ENCODE data around the gene KLK8. TPM values are rescaled to one million over a fixed set of nuclear protein-coding genes. Genes with fewer than 3 reads are reported as not detected.
"Not testable (repeated sequence)": the region's sequence is repeated elsewhere in the genome, so short reads cannot be mapped to it uniquely, and the experiment has no call there.

KLK8 gene
- total RNA-seq, 1 donor from 2014 or later: not detected

- DNase-seq: no peak
Measured at GRCh38 chr19:50981587-50982146, 19.7 kb downstream of the KLK8 start.

- DNase-seq: no peak
Measured at GRCh38 chr19:50980208-50980607, 21.2 kb downstream of the KLK8 start.

GRCh38 chr19:50979758-50980157 is 21.6 kb downstream of the KLK8 start:
- DNase-seq: no peak

GRCh38 chr19:50978772-50979390 is 22.5 kb downstream of the KLK8 start:
- no peak for DNase-seq

- DNase-seq: no peak
Measured at GRCh38 chr19:50977626-50978025, 23.8 kb downstream of the KLK8 start.

- DNase-seq: no peak
Measured at GRCh38 chr19:50975766-50976165, 25.6 kb downstream of the KLK8 start.

GRCh38 chr19:50974702-50975556 is 26.5 kb downstream of the KLK8 start:
- DNase-seq: no peak

- DNase-seq: no peak
Measured at GRCh38 chr19:50972795-50973376, 28.5 kb downstream of the KLK8 start.

GRCh38 chr19:50969810-50970209 is 31.6 kb downstream of the KLK8 start:
- not testable (repeated sequence) for DNase-seq

GRCh38 chr19:50969413-50969760 is 32.0 kb downstream of the KLK8 start, which contains the start of gene KLK6:
KLK6 (minus strand) TSS chr19:50969591; CDS start chr19:50968104, 1,487 bp downstream.
- DNase-seq: no peak

- DNase-seq: no peak
Measured at GRCh38 chr19:50968716-50969412, 32.5 kb downstream of the KLK8 start.

- no peak for DNase-seq
Measured at GRCh38 chr19:50967929-50968715, 33.3 kb downstream of the KLK8 start.

GRCh38 chr19:50964266-50964665 is 37.1 kb downstream of the KLK8 start:
- DNase-seq: no peak

- no peak for DNase-seq
Measured at GRCh38 chr19:50963381-50963780, 38.0 kb downstream of the KLK8 start.

GRCh38 chr19:50962245-50962644 is 39.2 kb downstream of the KLK8 start:
- no peak for DNase-seq

- no peak for DNase-seq
Measured at GRCh38 chr19:50959731-50960500, 41.5 kb downstream of the KLK8 start.

- DNase-seq: no peak
Measured at GRCh38 chr19:50957587-50957986, 43.8 kb downstream of the KLK8 start.

GRCh38 chr19:50952910-50953309 is 48.5 kb downstream of the KLK8 start, which contains the start of gene KLK5:
KLK5 (minus strand) TSS chr19:50953038; CDS start chr19:50952657, 381 bp downstream.
- DNase-seq: no peak

- DNase-seq: no peak
Measured at GRCh38 chr19:50949861-50950260, 51.5 kb downstream of the KLK8 start.

- no peak for DNase-seq
Measured at GRCh38 chr19:50947123-50947522, 54.3 kb downstream of the KLK8 start.
